HEK293 (cell line): ENCODE results near the gene CCDC124.

Source experiments
- EGR2 ChIP-seq: fragments of 450-650 bp; formaldehyde crosslinking; IDR thresholded peaks from 2 replicates; pipeline ENCODE4 v1.5.1; 2016; ENCODE audit warnings: low read depth, missing biosample characterization, missing genetic modification characterization
- ELK4 ChIP-seq: IDR thresholded peaks from 2 replicates; pipeline ENCODE4 v1.6.1; 2011; ENCODE audit warnings: mild to moderate bottlenecking, low read depth, low read length, borderline replicate concordance
- IKZF3 ChIP-seq: fragments of 450-650 bp; IDR thresholded peaks from 2 replicates; pipeline ENCODE4 v1.5.0; 2018; ENCODE audit warnings: missing biosample characterization, mild to moderate bottlenecking, missing genetic modification characterization, moderate library complexity
- KLF10 ChIP-seq: fragments of 450-650 bp; IDR thresholded peaks from 2 replicates; pipeline ENCODE4 v1.5.1; 2018; ENCODE audit warnings: missing biosample characterization, mild to moderate bottlenecking, missing genetic modification characterization
- PRDM4 ChIP-seq: fragments of 450-650 bp; formaldehyde crosslinking; IDR thresholded peaks from 2 replicates; pipeline ENCODE4 v1.5.1; 2017; ENCODE audit warnings: missing biosample characterization, missing genetic modification characterization
- SCRT2 ChIP-seq: fragments of 450-650 bp; formaldehyde crosslinking; IDR thresholded peaks from 2 replicates; pipeline ENCODE4 v1.5.1; 2016; ENCODE audit warnings: missing biosample characterization, missing genetic modification characterization
- WT1 ChIP-seq: fragments of 450-650 bp; formaldehyde crosslinking; IDR thresholded peaks from 2 replicates; pipeline ENCODE4 v1.5.1; 2016; ENCODE audit warnings: missing biosample characterization, missing genetic modification characterization
- ZFP69B ChIP-seq: fragments of 450-650 bp; formaldehyde crosslinking; IDR thresholded peaks from 2 replicates; pipeline ENCODE4 v1.5.1; 2016; ENCODE audit warnings: missing biosample characterization, missing genetic modification characterization
- ZIC2 ChIP-seq: fragments of 450-650 bp; formaldehyde crosslinking; IDR thresholded peaks from 2 replicates; pipeline ENCODE4 v1.5.1; 2016; ENCODE audit warnings: missing biosample characterization, missing genetic modification characterization
- ZNF10 ChIP-seq: fragments of 450-650 bp; formaldehyde crosslinking; IDR thresholded peaks from 2 replicates; pipeline ENCODE4 v1.5.1; 2017; ENCODE audit warnings: missing biosample characterization, missing genetic modification characterization
- ZNF157 ChIP-seq: fragments of 450-650 bp; formaldehyde crosslinking; IDR thresholded peaks from 2 replicates; pipeline ENCODE4 v1.5.1; 2016; ENCODE audit warnings: missing biosample characterization, missing genetic modification characterization
- ZNF239 ChIP-seq: fragments of 450-650 bp; formaldehyde crosslinking; IDR thresholded peaks from 2 replicates; pipeline ENCODE4 v1.5.1; 2016; ENCODE audit warnings: missing biosample characterization, missing genetic modification characterization
- ZNF266 ChIP-seq: fragments of 450-650 bp; formaldehyde crosslinking; IDR thresholded peaks from 2 replicates; pipeline ENCODE4 v1.5.1; 2016; ENCODE audit warnings: missing biosample characterization, missing genetic modification characterization, low read depth
- ZNF335 ChIP-seq: fragments of 450-650 bp; formaldehyde crosslinking; conservative IDR thresholded peaks from 2 replicates; pipeline ENCODE4 v1.5.1; 2016; ENCODE audit warnings: missing biosample characterization, missing genetic modification characterization
- ZNF341 ChIP-seq: fragments of 450-650 bp; formaldehyde crosslinking; IDR thresholded peaks from 2 replicates; pipeline ENCODE4; 2016; ENCODE audit warnings: low read depth, missing biosample characterization, missing genetic modification characterization
- ZNF37A ChIP-seq: fragments of 450-650 bp; IDR thresholded peaks from 2 replicates; pipeline ENCODE4 v1.5.1; 2018; ENCODE audit warnings: missing biosample characterization, missing genetic modification characterization
- ZNF423 ChIP-seq: fragments of 450-650 bp; formaldehyde crosslinking; IDR thresholded peaks from 2 replicates; pipeline ENCODE4 v1.5.1; 2016; ENCODE audit warnings: missing biosample characterization, missing genetic modification characterization
- ZNF473 ChIP-seq: fragments of 450-650 bp; formaldehyde crosslinking; IDR thresholded peaks from 2 replicates; pipeline ENCODE4 v1.5.1; 2017; ENCODE audit warnings: missing biosample characterization, missing genetic modification characterization
- ZNF529 ChIP-seq: fragments of 450-650 bp; formaldehyde crosslinking; IDR thresholded peaks from 2 replicates; pipeline ENCODE4 v1.5.1; 2017; ENCODE audit warnings: missing genetic modification characterization, missing biosample characterization; ENCODE audit not compliant: insufficient replicate concordance
- ZNF626 ChIP-seq: fragments of 450-650 bp; sonication (Bioruptor Pico); formaldehyde crosslinking; IDR thresholded peaks from 2 replicates; pipeline ENCODE4 v1.5.1; 2018; ENCODE audit warnings: missing biosample characterization, missing genetic modification characterization, inconsistent platforms
- ZNF777 ChIP-seq: fragments of 450-650 bp; formaldehyde crosslinking; IDR thresholded peaks from 2 replicates; pipeline ENCODE4 v1.5.1; 2017; ENCODE audit warnings: missing biosample characterization, missing genetic modification characterization, borderline replicate concordance
- ZNF785 ChIP-seq: fragments of 450-650 bp; formaldehyde crosslinking; IDR thresholded peaks from 2 replicates; pipeline ENCODE4 v1.5.1; 2016; ENCODE audit warnings: missing biosample characterization, missing genetic modification characterization
- TF ChIP-seq, protein P1 (sequence below): fragments of 450-650 bp; formaldehyde crosslinking; IDR thresholded peaks from 2 replicates; pipeline ENCODE4 v1.5.1; 2017; ENCODE audit warnings: missing biosample characterization, missing genetic modification characterization
- TF ChIP-seq, protein P2 (sequence below): fragments of 450-650 bp; formaldehyde crosslinking; IDR thresholded peaks from 2 replicates; pipeline ENCODE4 v1.5.1; 2017; ENCODE audit warnings: missing biosample characterization, missing genetic modification characterization
- TF ChIP-seq, protein P3 (sequence below): fragments of 450-650 bp; formaldehyde crosslinking; IDR thresholded peaks from 2 replicates; pipeline ENCODE4 v1.5.1; 2016; ENCODE audit warnings: missing biosample characterization, missing genetic modification characterization
- TF ChIP-seq, protein P4 (sequence below): fragments of 450-650 bp; formaldehyde crosslinking; optimal IDR thresholded peaks from 2 replicates; pipeline ENCODE3; 2016; ENCODE audit warnings: missing biosample characterization, mild to moderate bottlenecking, missing genetic modification characterization
- TF ChIP-seq, protein P5 (sequence below): fragments of 450-650 bp; formaldehyde crosslinking; IDR thresholded peaks from 2 replicates; pipeline ENCODE4 v1.5.1; 2016; ENCODE audit warnings: missing biosample characterization, missing genetic modification characterization, low read depth

The CCDC124 gene

DNA sequence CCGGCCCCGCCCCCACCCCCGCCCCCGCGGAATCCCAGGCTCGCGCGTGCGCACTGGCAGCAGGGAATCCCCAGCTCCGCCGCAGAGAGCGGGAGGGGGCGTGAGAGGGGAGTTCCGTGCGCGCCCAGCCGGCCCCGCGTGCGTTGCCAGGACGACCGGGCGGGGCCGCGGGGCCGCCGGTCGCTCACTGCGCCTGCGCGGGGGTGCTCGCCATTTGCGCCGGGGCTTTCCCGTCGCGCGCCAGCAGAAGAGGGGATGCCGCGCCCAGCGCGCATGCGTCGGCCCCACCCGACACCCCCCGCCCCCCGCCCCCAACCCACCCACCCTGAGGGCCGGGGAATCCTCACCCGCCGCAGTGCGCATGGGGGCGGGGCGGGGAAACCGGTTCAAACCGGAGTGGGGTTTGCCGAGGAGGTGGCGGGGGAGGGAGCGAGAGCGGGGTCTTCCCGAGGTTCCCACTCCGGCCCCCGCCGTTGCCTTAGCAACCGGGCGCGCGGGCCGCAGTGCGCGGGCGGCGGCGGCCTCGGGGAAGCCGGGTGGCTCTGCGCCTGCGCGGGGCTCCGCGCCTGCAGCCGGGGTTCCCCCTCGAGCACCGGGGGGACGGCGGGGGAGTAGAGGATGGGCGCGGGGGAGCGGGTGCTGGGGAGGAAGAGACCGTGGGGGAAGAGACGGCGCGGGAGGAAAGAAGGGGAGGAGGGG is 15.1 kb downstream of the CCDC124 start (continued):
- TF ChIP-seq ZNF341 (tag by site-specific recombination): no peak
- TF ChIP-seq ZNF10 (tag by site-specific recombination): no peak
- TF ChIP-seq ZNF37A: no peak
- TF ChIP-seq ZNF423 (tag by site-specific recombination): no peak
- no peak for TF ChIP-seq ZFP69B (tag by site-specific recombination)
- TF ChIP-seq, protein P1, sequence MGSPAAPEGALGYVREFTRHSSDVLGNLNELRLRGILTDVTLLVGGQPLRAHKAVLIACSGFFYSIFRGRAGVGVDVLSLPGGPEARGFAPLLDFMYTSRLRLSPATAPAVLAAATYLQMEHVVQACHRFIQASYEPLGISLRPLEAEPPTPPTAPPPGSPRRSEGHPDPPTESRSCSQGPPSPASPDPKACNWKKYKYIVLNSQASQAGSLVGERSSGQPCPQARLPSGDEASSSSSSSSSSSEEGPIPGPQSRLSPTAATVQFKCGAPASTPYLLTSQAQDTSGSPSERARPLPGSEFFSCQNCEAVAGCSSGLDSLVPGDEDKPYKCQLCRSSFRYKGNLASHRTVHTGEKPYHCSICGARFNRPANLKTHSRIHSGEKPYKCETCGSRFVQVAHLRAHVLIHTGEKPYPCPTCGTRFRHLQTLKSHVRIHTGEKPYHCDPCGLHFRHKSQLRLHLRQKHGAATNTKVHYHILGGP: no peak
- no peak for TF ChIP-seq ZNF785
- TF ChIP-seq ZNF157 (tag by site-specific recombination): no peak
- no peak for TF ChIP-seq ZNF239 (tag by site-specific recombination)
- TF ChIP-seq, protein P2, sequence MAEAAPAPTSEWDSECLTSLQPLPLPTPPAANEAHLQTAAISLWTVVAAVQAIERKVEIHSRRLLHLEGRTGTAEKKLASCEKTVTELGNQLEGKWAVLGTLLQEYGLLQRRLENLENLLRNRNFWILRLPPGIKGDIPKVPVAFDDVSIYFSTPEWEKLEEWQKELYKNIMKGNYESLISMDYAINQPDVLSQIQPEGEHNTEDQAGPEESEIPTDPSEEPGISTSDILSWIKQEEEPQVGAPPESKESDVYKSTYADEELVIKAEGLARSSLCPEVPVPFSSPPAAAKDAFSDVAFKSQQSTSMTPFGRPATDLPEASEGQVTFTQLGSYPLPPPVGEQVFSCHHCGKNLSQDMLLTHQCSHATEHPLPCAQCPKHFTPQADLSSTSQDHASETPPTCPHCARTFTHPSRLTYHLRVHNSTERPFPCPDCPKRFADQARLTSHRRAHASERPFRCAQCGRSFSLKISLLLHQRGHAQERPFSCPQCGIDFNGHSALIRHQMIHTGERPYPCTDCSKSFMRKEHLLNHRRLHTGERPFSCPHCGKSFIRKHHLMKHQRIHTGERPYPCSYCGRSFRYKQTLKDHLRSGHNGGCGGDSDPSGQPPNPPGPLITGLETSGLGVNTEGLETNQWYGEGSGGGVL (tag by site-specific recombination): peak; percentile 94
- peak; percentile 65; the same call in 1 of the 2 replicates for TF ChIP-seq IKZF3
- no peak for TF ChIP-seq SCRT2 (tag by site-specific recombination)
- peak; percentile 98 for TF ChIP-seq KLF10 (tag by site-specific recombination)
- TF ChIP-seq ZIC2 (tag by site-specific recombination): no peak
- TF ChIP-seq ELK4: no peak
- TF ChIP-seq, protein P3, sequence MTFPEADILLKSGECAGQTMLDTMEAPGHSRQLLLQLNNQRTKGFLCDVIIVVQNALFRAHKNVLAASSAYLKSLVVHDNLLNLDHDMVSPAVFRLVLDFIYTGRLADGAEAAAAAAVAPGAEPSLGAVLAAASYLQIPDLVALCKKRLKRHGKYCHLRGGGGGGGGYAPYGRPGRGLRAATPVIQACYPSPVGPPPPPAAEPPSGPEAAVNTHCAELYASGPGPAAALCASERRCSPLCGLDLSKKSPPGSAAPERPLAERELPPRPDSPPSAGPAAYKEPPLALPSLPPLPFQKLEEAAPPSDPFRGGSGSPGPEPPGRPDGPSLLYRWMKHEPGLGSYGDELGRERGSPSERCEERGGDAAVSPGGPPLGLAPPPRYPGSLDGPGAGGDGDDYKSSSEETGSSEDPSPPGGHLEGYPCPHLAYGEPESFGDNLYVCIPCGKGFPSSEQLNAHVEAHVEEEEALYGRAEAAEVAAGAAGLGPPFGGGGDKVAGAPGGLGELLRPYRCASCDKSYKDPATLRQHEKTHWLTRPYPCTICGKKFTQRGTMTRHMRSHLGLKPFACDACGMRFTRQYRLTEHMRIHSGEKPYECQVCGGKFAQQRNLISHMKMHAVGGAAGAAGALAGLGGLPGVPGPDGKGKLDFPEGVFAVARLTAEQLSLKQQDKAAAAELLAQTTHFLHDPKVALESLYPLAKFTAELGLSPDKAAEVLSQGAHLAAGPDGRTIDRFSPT (tag by site-specific recombination): no peak
- TF ChIP-seq ZNF473 (tag by site-specific recombination): no peak
- TF ChIP-seq WT1: no peak
- no peak for TF ChIP-seq ZNF529 (tag by site-specific recombination)
- TF ChIP-seq ZNF266 (tag by site-specific recombination): no peak
- TF ChIP-seq, protein P4, sequence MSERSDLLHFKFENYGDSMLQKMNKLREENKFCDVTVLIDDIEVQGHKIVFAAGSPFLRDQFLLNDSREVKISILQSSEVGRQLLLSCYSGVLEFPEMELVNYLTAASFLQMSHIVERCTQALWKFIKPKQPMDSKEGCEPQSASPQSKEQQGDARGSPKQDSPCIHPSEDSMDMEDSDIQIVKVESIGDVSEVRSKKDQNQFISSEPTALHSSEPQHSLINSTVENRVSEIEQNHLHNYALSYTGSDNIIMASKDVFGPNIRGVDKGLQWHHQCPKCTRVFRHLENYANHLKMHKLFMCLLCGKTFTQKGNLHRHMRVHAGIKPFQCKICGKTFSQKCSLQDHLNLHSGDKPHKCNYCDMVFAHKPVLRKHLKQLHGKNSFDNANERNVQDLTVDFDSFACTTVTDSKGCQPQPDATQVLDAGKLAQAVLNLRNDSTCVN (tag by site-specific recombination): peak; percentile 31
- no peak for TF ChIP-seq ZNF626 (tag by site-specific recombination)
- TF ChIP-seq, protein P5, sequence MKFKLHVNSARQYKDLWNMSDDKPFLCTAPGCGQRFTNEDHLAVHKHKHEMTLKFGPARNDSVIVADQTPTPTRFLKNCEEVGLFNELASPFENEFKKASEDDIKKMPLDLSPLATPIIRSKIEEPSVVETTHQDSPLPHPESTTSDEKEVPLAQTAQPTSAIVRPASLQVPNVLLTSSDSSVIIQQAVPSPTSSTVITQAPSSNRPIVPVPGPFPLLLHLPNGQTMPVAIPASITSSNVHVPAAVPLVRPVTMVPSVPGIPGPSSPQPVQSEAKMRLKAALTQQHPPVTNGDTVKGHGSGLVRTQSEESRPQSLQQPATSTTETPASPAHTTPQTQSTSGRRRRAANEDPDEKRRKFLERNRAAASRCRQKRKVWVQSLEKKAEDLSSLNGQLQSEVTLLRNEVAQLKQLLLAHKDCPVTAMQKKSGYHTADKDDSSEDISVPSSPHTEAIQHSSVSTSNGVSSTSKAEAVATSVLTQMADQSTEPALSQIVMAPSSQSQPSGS: no peak
- peak; percentile 66 for TF ChIP-seq EGR2 (tag by site-specific recombination)
- no peak for TF ChIP-seq ZNF777 (tag by site-specific recombination)
- TF ChIP-seq PRDM4 (tag by site-specific recombination): no peak
- TF ChIP-seq ZNF335 (tag by site-specific recombination): no peak
